Measurements from ENCODE around the gene ENOX2.

ENOX2 gene

GRCh38 chrX:130893356-130894085 is 9.5 kb downstream of the ENOX2 start:
- no peak for TF ChIP-seq ZNF384 (IDR thresholded peaks at IDR 0.05)
- TF ChIP-seq, protein P1, sequence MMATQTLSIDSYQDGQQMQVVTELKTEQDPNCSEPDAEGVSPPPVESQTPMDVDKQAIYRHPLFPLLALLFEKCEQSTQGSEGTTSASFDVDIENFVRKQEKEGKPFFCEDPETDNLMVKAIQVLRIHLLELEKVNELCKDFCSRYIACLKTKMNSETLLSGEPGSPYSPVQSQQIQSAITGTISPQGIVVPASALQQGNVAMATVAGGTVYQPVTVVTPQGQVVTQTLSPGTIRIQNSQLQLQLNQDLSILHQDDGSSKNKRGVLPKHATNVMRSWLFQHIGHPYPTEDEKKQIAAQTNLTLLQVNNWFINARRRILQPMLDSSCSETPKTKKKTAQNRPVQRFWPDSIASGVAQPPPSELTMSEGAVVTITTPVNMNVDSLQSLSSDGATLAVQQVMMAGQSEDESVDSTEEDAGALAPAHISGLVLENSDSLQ (IDR thresholded peaks at IDR 0.05), result no peak
- no peak for TF ChIP-seq NFRKB (IDR thresholded peaks at IDR 0.05)
- no peak for TF ChIP-seq FOXM1 (IDR thresholded peaks at IDR 0.05; ENCODE audit: borderline replicate concordance)
- no peak for TF ChIP-seq L3MBTL2 (conservative IDR thresholded peaks at IDR 0.05)
- TF ChIP-seq BHLHE40 (IDR thresholded peaks at IDR 0.05; ENCODE audit: borderline replicate concordance), result no peak
- TF ChIP-seq ELF4 (IDR thresholded peaks at IDR 0.05), result no peak
- TF ChIP-seq FOXA1 (IDR thresholded peaks at IDR 0.05), result no peak
- no peak for TF ChIP-seq ARNT (IDR thresholded peaks at IDR 0.05)
- no peak for TF ChIP-seq LEF1 (IDR thresholded peaks at IDR 0.05; ENCODE audit: borderline replicate concordance)
- no peak for TF ChIP-seq FOXK2 (IDR thresholded peaks at IDR 0.05)
- TF ChIP-seq TARDBP (IDR thresholded peaks at IDR 0.05), result no peak
- no peak for TF ChIP-seq CTBP1 (IDR thresholded peaks at IDR 0.05; ENCODE audit: borderline replicate concordance)
- no peak for TF ChIP-seq HDGF (IDR thresholded peaks at IDR 0.05; ENCODE audit: borderline replicate concordance)
- TF ChIP-seq SP1 (IDR thresholded peaks at IDR 0.05), result no peak
- TF ChIP-seq SUZ12 (IDR thresholded peaks at IDR 0.05), result no peak
- ChIA-PET POLR2A (no interaction called here), CTCF (no interaction called here)
- DNase-seq (ENCODE audit: extremely low spot score), result no peak

DNA sequence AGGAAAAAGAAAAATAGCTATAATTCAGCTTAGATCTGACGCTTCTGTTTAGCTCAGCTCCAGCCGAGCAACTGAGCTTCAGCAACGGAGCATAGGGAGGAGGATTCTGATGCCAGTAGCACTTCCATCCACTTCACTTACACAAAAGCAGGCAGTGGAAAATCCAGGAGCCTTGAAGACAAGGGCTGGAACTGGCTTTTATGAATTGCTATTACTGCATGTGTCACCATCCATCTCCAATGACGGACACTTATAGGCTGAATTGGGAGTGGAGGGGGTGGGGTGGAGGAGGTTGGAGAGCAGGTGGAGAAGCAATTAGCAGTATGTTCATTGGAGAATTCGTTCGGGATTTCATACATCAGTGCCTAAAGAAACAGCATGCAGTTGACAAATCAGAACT is 15.6 kb downstream of the ENOX2 start:
- no peak for DNase-seq (ENCODE audit: extremely low spot score)
- ChIA-PET POLR2A (no interaction called here), CTCF (interaction anchor here (0.5 kb wide), 1 partner anchor 282 kb away, joined by 6 read pairs; no protein-coding TSS in a partner anchor)
- TF ChIP-seq, protein P1 (IDR thresholded peaks at IDR 0.05), result peak; percentile 7; the same call in 1 of the 2 replicates
- TF ChIP-seq ARNT (IDR thresholded peaks at IDR 0.05), result no peak

DNA sequence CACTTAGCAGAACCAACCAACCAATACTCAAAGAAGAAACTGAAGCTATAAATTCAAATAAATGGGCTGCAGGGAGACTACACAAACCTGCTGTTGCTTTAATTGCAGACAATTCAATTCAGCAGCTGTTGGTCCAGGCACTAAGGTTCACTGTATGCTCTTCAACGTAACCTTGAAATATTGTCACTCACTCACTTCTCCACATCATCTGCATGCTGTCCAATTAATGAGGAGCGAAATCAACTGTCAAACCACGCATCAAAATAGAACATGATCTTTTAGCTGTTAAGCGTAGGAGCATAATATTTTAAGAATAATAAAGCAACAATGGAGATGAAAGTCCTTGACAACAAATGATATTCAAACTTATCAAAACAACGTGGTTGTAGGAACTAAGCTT is 17.0 kb downstream of the ENOX2 start:
- DNase-seq (ENCODE audit: extremely low spot score), result no peak
- CTCF ChIA-PET, result no interaction called here
- POLR2A ChIA-PET, result no interaction called here
- TF ChIP-seq, protein P1 (IDR thresholded peaks at IDR 0.05), result no peak
- TF ChIP-seq ELF4 (IDR thresholded peaks at IDR 0.05) (no peak), FOXA1 (IDR thresholded peaks at IDR 0.05) (no peak), SUZ12 (IDR thresholded peaks at IDR 0.05) (no peak), FOXM1 (IDR thresholded peaks at IDR 0.05; ENCODE audit: borderline replicate concordance) (no peak), L3MBTL2 (conservative IDR thresholded peaks at IDR 0.05) (no peak), ZNF384 (IDR thresholded peaks at IDR 0.05) (no peak), LEF1 (IDR thresholded peaks at IDR 0.05; ENCODE audit: borderline replicate concordance) (no peak), HDGF (IDR thresholded peaks at IDR 0.05; ENCODE audit: borderline replicate concordance) (no peak)

- ChIA-PET CTCF (no interaction called here), POLR2A (no interaction called here)
- TF ChIP-seq FOXM1 (IDR thresholded peaks at IDR 0.05; ENCODE audit: borderline replicate concordance), result no peak
- no peak for TF ChIP-seq LEF1 (IDR thresholded peaks at IDR 0.05; ENCODE audit: borderline replicate concordance)
- no peak for TF ChIP-seq TARDBP (IDR thresholded peaks at IDR 0.05)
- no peak for TF ChIP-seq FOXA1 (IDR thresholded peaks at IDR 0.05)
- DNase-seq (ENCODE audit: extremely low spot score), result no peak
Measured at GRCh38 chrX:130885508-130885907, 17.5 kb downstream of the ENOX2 start.

DNA sequence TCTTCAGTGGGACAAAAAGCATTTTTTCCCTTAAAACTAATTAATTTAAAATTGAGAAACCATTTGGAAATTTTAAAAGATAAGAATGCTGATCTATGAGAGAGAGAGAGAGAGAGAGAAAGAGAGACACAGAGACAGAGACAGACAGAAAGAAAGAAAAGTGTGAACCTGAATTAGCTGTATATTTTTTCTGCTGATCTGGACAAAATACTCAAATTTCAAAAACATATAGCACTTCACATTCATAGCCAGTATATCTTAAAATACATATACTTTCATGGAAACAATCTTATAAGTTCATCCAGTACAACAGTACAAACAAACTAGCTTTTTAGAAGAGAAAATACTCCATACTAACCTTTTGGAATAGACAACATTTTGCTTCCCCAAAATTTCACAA is 18.4 kb downstream of the ENOX2 start:
- DNase-seq (ENCODE audit: extremely low spot score), result no peak
- POLR2A ChIA-PET, result no interaction called here
- CTCF ChIA-PET, result interaction anchor here (0.5 to 0.6 kb wide), 2 partner anchors 570 to 575 kb away, joined by 3 to 8 read pairs; no protein-coding TSS in a partner anchor
- TF ChIP-seq BHLHE40 (IDR thresholded peaks at IDR 0.05; ENCODE audit: borderline replicate concordance), result no peak
- no peak for TF ChIP-seq FOXA1 (IDR thresholded peaks at IDR 0.05)
- no peak for TF ChIP-seq FOXM1 (IDR thresholded peaks at IDR 0.05; ENCODE audit: borderline replicate concordance)
- no peak for TF ChIP-seq LEF1 (IDR thresholded peaks at IDR 0.05; ENCODE audit: borderline replicate concordance)
- no peak for TF ChIP-seq L3MBTL2 (conservative IDR thresholded peaks at IDR 0.05)
- no peak for TF ChIP-seq FOXK2 (IDR thresholded peaks at IDR 0.05)
- no peak for TF ChIP-seq SUZ12 (IDR thresholded peaks at IDR 0.05)
- TF ChIP-seq, protein P1 (IDR thresholded peaks at IDR 0.05), result no peak

DNA sequence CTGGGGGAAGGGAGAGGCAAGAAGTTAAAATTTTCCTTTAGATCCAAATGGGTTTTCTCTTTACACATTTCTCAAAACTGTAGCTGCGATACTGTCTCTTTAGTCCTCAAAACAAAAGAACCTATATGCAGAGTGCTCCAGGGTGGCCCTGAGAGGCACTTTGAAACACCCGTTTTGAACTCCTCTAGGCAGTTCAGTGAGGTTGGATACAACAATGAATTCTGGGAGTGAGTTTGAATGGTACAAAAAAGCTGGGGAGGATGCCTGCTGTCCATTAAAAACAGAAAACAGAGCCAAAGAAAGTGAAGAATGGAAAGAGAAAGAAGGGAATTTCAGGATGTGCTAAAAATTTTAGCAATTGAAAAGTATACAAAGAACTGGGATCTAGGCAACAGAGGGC is 23.1 kb downstream of the ENOX2 start:
- TF ChIP-seq L3MBTL2 (conservative IDR thresholded peaks at IDR 0.05) (no peak), FOXK2 (IDR thresholded peaks at IDR 0.05) (no peak), NFRKB (IDR thresholded peaks at IDR 0.05) (no peak), ARNT (IDR thresholded peaks at IDR 0.05) (no peak), ELF4 (IDR thresholded peaks at IDR 0.05) (no peak), SUZ12 (IDR thresholded peaks at IDR 0.05) (no peak), TARDBP (IDR thresholded peaks at IDR 0.05) (no peak)
- TF ChIP-seq, protein P1 (IDR thresholded peaks at IDR 0.05), result no peak
- no peak for DNase-seq (ENCODE audit: extremely low spot score)
- POLR2A ChIA-PET, result no interaction called here
- CTCF ChIA-PET, result no interaction called here

All from HEK293T (cell line).